Lower leg skin (tissue), 3 donors: ENCODE results near the gene CD53.
"Not testable (repeated sequence)": the region's sequence is repeated elsewhere in the genome, so short reads cannot be mapped to it uniquely, and the experiment has no call there.

Source experiments
- POLR2A ChIP-seq, 2 donors: fragments of 450-650 bp; IDR thresholded peaks; one replicate each; pipeline ENCODE4 v1.6.1; 2016 to 2017; ENCODE audit warnings: antibody characterized with exemption in 2 of 2, mild to moderate bottlenecking in 1 of 2, moderate library complexity in 1 of 2
- TF ChIP-seq, protein P1 (sequence below), 3 donors: fragments of 450-650 bp; IDR thresholded peaks; one replicate each; pipeline ENCODE4 v1.5.1; 2016; ENCODE audit warnings: antibody characterized with exemption in 3 of 3, mild to moderate bottlenecking in 3 of 3, moderate library complexity in 2 of 3

DNA sequence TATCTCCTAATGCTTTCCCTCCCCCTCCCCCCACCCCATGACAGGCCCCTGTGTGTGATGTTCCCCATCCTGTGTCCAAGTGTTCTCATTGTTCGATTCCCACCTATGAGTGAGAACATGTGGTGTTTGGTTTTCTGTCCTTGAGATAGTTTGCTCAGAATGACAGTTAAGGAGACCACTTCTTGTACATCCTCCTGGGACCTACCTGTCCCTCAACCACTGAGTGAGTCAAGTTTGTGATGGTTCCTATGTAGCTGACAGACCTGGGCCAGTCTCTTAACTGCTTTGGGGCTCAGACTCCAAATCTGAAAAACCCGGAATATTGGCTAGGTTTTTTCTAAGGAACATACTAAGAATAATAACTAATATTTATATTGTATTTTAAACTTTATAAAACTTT lies 12.3 kb upstream of the CD53 start:
- TF ChIP-seq, protein P1, sequence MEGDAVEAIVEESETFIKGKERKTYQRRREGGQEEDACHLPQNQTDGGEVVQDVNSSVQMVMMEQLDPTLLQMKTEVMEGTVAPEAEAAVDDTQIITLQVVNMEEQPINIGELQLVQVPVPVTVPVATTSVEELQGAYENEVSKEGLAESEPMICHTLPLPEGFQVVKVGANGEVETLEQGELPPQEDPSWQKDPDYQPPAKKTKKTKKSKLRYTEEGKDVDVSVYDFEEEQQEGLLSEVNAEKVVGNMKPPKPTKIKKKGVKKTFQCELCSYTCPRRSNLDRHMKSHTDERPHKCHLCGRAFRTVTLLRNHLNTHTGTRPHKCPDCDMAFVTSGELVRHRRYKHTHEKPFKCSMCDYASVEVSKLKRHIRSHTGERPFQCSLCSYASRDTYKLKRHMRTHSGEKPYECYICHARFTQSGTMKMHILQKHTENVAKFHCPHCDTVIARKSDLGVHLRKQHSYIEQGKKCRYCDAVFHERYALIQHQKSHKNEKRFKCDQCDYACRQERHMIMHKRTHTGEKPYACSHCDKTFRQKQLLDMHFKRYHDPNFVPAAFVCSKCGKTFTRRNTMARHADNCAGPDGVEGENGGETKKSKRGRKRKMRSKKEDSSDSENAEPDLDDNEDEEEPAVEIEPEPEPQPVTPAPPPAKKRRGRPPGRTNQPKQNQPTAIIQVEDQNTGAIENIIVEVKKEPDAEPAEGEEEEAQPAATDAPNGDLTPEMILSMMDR (IDR thresholded peaks at IDR 0.05): not testable (repeated sequence)
- not testable (repeated sequence) for TF ChIP-seq POLR2A (IDR thresholded peaks at IDR 0.05)
